Measurements from ENCODE around the gene HHIPL1. TPM values are rescaled to one million over a fixed set of nuclear protein-coding genes. Genes with fewer than 3 reads are reported as not detected.

Gene HHIPL1
- total RNA-seq, 1 experiment from 2014 or later: 2.6 TPM

DNA sequence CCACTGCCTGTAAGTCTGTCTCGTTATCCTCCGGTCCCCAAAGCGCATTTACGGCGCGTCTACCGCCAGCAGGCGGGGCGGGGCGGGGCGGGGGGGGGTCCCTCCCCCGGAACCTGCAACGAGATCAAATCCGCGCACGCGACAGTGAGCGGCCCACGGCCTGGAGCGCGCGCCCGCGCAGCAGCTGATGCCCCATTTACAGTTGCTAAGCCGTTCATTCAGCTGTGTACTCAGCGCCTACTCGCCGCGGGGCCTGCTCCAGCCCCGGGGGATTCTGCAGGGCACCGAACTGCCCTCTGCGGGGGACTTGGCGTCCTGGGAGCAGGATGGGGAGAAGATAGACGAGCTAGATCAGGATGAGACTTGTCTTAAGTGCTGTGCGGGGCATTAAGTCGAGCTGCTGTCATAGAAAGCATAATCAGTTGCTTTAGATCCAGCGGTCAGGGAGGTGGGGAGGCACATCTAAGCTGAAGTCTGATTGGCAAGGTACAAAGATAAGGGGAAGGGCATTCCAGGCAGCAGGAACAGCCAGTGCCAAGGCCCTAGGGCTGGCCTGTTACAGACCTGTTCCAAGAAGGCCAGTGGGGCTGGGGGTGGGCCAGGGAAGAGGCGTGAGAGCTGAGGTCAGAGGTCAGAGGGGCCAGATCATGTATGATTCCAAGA lies 39.5 kb upstream of the HHIPL1 start:
- Histone ChIP-seq H3K9ac (ENCODE audit: extremely low read depth, insufficient read length, low read length) (no peak overlapping the region), H2BK120ac (ENCODE audit: low read depth, low read length, poor library complexity, severe bottlenecking) (no peak overlapping the region), H3K27me3 (ENCODE audit: insufficient read depth, low read length) (peaks cover 18% of the 10 kb centered on the region; the same call in 1 of the 2 replicates), H2AK5ac (ENCODE audit: insufficient read length, low read length) (no peak overlapping the region), H2BK12ac (ENCODE audit: insufficient read length, low read depth, low read length) (no peak overlapping the region), H4K91ac (ENCODE audit: insufficient read length, low read depth, low read length) (no peak overlapping the region), H3K14ac (ENCODE audit: insufficient read depth, low read length) (no peak overlapping the region), H3K23ac (ENCODE audit: insufficient read length, low read depth, low read length) (no peak overlapping the region), H3T11ph (ENCODE audit: low read length) (no peak overlapping the region), H3K4me1 (ENCODE audit: insufficient read depth, low read length) (no peaks in the 10 kb centered on the region; the same call in 1 of the 2 replicates), H3K4ac (ENCODE audit: low read depth, low read length) (no peak overlapping the region), H2AFZ (ENCODE audit: low read length) (no peak overlapping the region), H3K18ac (ENCODE audit: insufficient read length, low read depth, low read length) (no peak overlapping the region), H3K56ac (ENCODE audit: insufficient read length, low read depth, low read length) (no peak overlapping the region), H4K20me1 (ENCODE audit: control insufficient read depth, insufficient read depth, insufficient read length) (no peaks in the 10 kb centered on the region), H3K4me2 (ENCODE audit: insufficient read depth, insufficient read length, low read length) (peak overlapping the region; percentile 61), H2BK20ac (ENCODE audit: low read depth, low read length, poor library complexity, severe bottlenecking) (no peak overlapping the region), H3K9me3 (ENCODE audit: control insufficient read depth, low read depth, low read length) (no peaks in the 10 kb centered on the region), H2BK5ac (ENCODE audit: insufficient read length, low read length) (no peak overlapping the region), H2BK15ac (ENCODE audit: low read depth, low read length) (no peak overlapping the region), H3K79me2 (ENCODE audit: insufficient read depth, low read length) (peaks cover 4% of the 10 kb centered on the region; the same call in 1 of the 2 replicates), H3K27ac (ENCODE audit: insufficient read length, low read depth, low read length) (no peak overlapping the region), H3K79me1 (ENCODE audit: insufficient read depth, low read depth, low read length, poor library complexity, severe bottlenecking) (peaks cover 3% of the 10 kb centered on the region), H4K5ac (ENCODE audit: insufficient read length, low read depth, low read length) (no peak overlapping the region), H3K23me2 (ENCODE audit: insufficient read length, low read depth, low read length, poor library complexity, severe bottlenecking) (peaks cover 18% of the 10 kb centered on the region), H4K8ac (replicated peaks; ENCODE audit: insufficient read length, low read depth, low read length) (no peak overlapping the region)
- H3K4me1 Mint-ChIP-seq: peaks cover 28 to 40% of the 10 kb centered on the region in 2 experiments
- H3K27me3 Mint-ChIP-seq (ENCODE audit: low read depth): peaks cover 53% of the 10 kb centered on the region
- H3K9me3 Mint-ChIP-seq: no peaks in the 10 kb centered on the region
- H3K27ac Mint-ChIP-seq: no peak overlapping the region
- TF ChIP-seq, protein P1, sequence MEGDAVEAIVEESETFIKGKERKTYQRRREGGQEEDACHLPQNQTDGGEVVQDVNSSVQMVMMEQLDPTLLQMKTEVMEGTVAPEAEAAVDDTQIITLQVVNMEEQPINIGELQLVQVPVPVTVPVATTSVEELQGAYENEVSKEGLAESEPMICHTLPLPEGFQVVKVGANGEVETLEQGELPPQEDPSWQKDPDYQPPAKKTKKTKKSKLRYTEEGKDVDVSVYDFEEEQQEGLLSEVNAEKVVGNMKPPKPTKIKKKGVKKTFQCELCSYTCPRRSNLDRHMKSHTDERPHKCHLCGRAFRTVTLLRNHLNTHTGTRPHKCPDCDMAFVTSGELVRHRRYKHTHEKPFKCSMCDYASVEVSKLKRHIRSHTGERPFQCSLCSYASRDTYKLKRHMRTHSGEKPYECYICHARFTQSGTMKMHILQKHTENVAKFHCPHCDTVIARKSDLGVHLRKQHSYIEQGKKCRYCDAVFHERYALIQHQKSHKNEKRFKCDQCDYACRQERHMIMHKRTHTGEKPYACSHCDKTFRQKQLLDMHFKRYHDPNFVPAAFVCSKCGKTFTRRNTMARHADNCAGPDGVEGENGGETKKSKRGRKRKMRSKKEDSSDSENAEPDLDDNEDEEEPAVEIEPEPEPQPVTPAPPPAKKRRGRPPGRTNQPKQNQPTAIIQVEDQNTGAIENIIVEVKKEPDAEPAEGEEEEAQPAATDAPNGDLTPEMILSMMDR (conservative IDR thresholded peaks at IDR 0.05): no peak
- no CpG with 5 or more reads among the region's 38 CpGs for WGBS (ENCODE audit: extremely low coverage, insufficient read length, low lambda C conversion rate)
- peak; percentile 49 for DNase-seq
- peak overlapping the region; percentile 79 to 88 for H3K4me3 Mint-ChIP-seq
- H3K36me3 Mint-ChIP-seq (ENCODE audit: insufficient read depth in 1 of 3, low read depth in 3 of 3): peaks cover 0 to 3% (median 0%) of the 10 kb centered on the region in 3 experiments; a peak in 3 of 7 replicates

All from H9 (cell line).